OCI-LY1 (cell line): ENCODE measurements around the gene FRS3.

Experiments used
- H2AFZ ChIP-seq: fragments of 200-600 bp; sonication (generic), shearing (Covaris generic); 2 replicates; pipeline ENCODE4 v1.6.0; 2014; ENCODE audit warnings: antibody characterized with exemption, mild to moderate bottlenecking, low read length
- H3F3A ChIP-seq: fragments of 200-600 bp; sonication (generic), shearing (Covaris generic); 2 replicates; pipeline ENCODE4 v1.6.0; 2014; ENCODE audit warnings: mild to moderate bottlenecking, antibody characterized with exemption, low read length, moderate library complexity; ENCODE audit not compliant: insufficient read depth
- H3K27ac ChIP-seq: fragments of 200-600 bp; sonication (generic); 2 replicates; pipeline ENCODE4 v1.5.1; 2014; ENCODE audit warnings: low read length, mixed run types, mild to moderate bottlenecking, low read depth; ENCODE audit not compliant: poor library complexity, severe bottlenecking
- H3K27me3 ChIP-seq: fragments of 200-600 bp; sonication (generic); 2 replicates; pipeline ENCODE4 v1.6.0; 2014; ENCODE audit warnings: antibody characterized with exemption, mild to moderate bottlenecking, low read length, moderate library complexity; ENCODE audit not compliant: insufficient read depth
- H3K36me3 ChIP-seq: fragments of 200-600 bp; sonication (generic); 2 replicates; pipeline ENCODE4 v1.6.1; 2014; ENCODE audit warnings: mild to moderate bottlenecking, antibody characterized with exemption, low read length, moderate library complexity, mixed read lengths; ENCODE audit not compliant: insufficient read depth
- H3K4me1 ChIP-seq: fragments of 200-600 bp; sonication (generic); 2 replicates; pipeline ENCODE4 v1.5.1; 2014; ENCODE audit warnings: mild to moderate bottlenecking, low read length, moderate library complexity; ENCODE audit not compliant: insufficient read depth, severe bottlenecking
- H3K4me2 ChIP-seq: fragments of 200-600 bp; sonication (generic), shearing (Covaris generic); 2 replicates; pipeline ENCODE4 v1.6.1; 2014; ENCODE audit warnings: low read length
- H3K4me3 ChIP-seq: fragments of 200-600 bp; sonication (generic); 2 replicates; pipeline ENCODE4 v1.5.1; 2014; ENCODE audit warnings: low read length, low read depth, mild to moderate bottlenecking, mixed read lengths; ENCODE audit not compliant: poor library complexity, severe bottlenecking
- H3K79me2 ChIP-seq: fragments of 200-600 bp; shearing (Covaris generic); 2 replicates; pipeline ENCODE4 v1.6.1; 2016; ENCODE audit warnings: mixed run types, low read length, mixed read lengths; ENCODE audit not compliant: insufficient read depth
- H3K9ac ChIP-seq: fragments of 200-600 bp; sonication (generic), shearing (Covaris generic); 2 replicates; pipeline ENCODE4 v1.6.1; 2014; ENCODE audit warnings: mild to moderate bottlenecking, low read length, mixed read lengths
- H3K9me2 ChIP-seq: fragments of 200-600 bp; sonication (generic), shearing (Covaris generic); 2 replicates; pipeline ENCODE4 v1.6.1; 2014; ENCODE audit warnings: low read depth, mild to moderate bottlenecking, low read length, mixed read lengths
- H3K9me3 ChIP-seq: fragments of 200-600 bp; shearing (Covaris generic); 2 replicates; pipeline ENCODE4 v1.6.1; 2014; ENCODE audit warnings: low read length, mixed read lengths
- H4K20me1 ChIP-seq: fragments of 200-600 bp; sonication (generic), shearing (Covaris generic); 2 replicates; pipeline ENCODE4 v1.6.0; 2016; ENCODE audit warnings: mild to moderate bottlenecking, low read length; ENCODE audit not compliant: insufficient read depth
- CTCF ChIP-seq: fragments of 200-600 bp; sonication (generic), shearing (Covaris generic); IDR thresholded peaks from 2 replicates; pipeline ENCODE4 v1.5.1; 2017; ENCODE audit warnings: mild to moderate bottlenecking, antibody characterized with exemption, low read length, moderate library complexity, mixed read lengths
- EZH2 ChIP-seq: fragments of 200-600 bp; sonication (generic), shearing (Covaris generic); IDR thresholded peaks from 2 replicates; pipeline ENCODE4 v1.8.0; 2017; ENCODE audit warnings: borderline replicate concordance, mixed run types, mild to moderate bottlenecking, antibody characterized with exemption, low read length, moderate library complexity, mixed read lengths

Gene FRS3

GRCh38 chr6:41722969-41723529 lies 56.7 kb downstream of the FRS3 start:
- Histone ChIP-seq H3K27me3 (no peaks in the 10 kb centered on the region), H3K4me1 (peaks cover 30% of the 10 kb centered on the region), H3K4me2 (no peak overlapping the region; the same call in 1 of the 2 replicates), H3K36me3 (no peaks in the 10 kb centered on the region), H3K79me2 (no peaks in the 10 kb centered on the region), H3K4me3 (no peak overlapping the region), H2AFZ (no peak overlapping the region), H3K27ac (peak overlapping the region; percentile 86), H3F3A (no peaks in the 10 kb centered on the region), H3K9ac (no peak overlapping the region), H3K9me3 (no peaks in the 10 kb centered on the region), H3K9me2 (no peaks in the 10 kb centered on the region), H4K20me1 (no peaks in the 10 kb centered on the region)
- no peak for TF ChIP-seq CTCF
- TF ChIP-seq EZH2: no peak

- Histone ChIP-seq H3K9me3 (no peaks in the 10 kb centered on the region), H3K4me3 (no peak overlapping the region), H3K27me3 (no peaks in the 10 kb centered on the region), H3K79me2 (no peaks in the 10 kb centered on the region), H3K9ac (no peak overlapping the region), H3K27ac (no peak overlapping the region), H3K36me3 (no peaks in the 10 kb centered on the region), H3F3A (no peaks in the 10 kb centered on the region), H3K4me2 (no peak overlapping the region), H2AFZ (no peak overlapping the region), H3K9me2 (no peaks in the 10 kb centered on the region), H4K20me1 (no peaks in the 10 kb centered on the region), H3K4me1 (peaks cover 46% of the 10 kb centered on the region)
- TF ChIP-seq EZH2: no peak
Measured at GRCh38 chr6:41721414-41721813, 58.3 kb downstream of the FRS3 start.

GRCh38 chr6:41720783-41721182 lies 58.9 kb downstream of the FRS3 start:
- no peaks in the 10 kb centered on the region for H4K20me1 ChIP-seq
- H3K9me2 ChIP-seq: no peaks in the 10 kb centered on the region
- no peak overlapping the region for H3K4me3 ChIP-seq
- no peak overlapping the region for H3K27ac ChIP-seq
- no peak overlapping the region for H2AFZ ChIP-seq
- H3K9ac ChIP-seq: no peak overlapping the region
- peaks cover 52% of the 10 kb centered on the region for H3K4me1 ChIP-seq
- TF ChIP-seq EZH2 (no peak), CTCF (no peak)
- no peak overlapping the region for H3K4me2 ChIP-seq
- no peaks in the 10 kb centered on the region for H3F3A ChIP-seq
- H3K79me2 ChIP-seq: no peaks in the 10 kb centered on the region
- no peaks in the 10 kb centered on the region for H3K36me3 ChIP-seq
- no peaks in the 10 kb centered on the region for H3K27me3 ChIP-seq
- H3K9me3 ChIP-seq: no peaks in the 10 kb centered on the region

GRCh38 chr6:41720262-41720620 lies 59.5 kb downstream of the FRS3 start:
- TF ChIP-seq CTCF (no peak), EZH2 (no peak)
- peaks cover 47% of the 10 kb centered on the region for H3K4me1 ChIP-seq

More at GRCh38 chr6:41720262-41720620, 59.5 kb downstream of the FRS3 start:
- no peak overlapping the region for H2AFZ ChIP-seq
- no peaks in the 10 kb centered on the region for H3K27me3 ChIP-seq
- H3K79me2 ChIP-seq: no peaks in the 10 kb centered on the region
- no peaks in the 10 kb centered on the region for H3K9me2 ChIP-seq
- no peaks in the 10 kb centered on the region for H3F3A ChIP-seq
- no peaks in the 10 kb centered on the region for H3K9me3 ChIP-seq
- H3K36me3 ChIP-seq: no peaks in the 10 kb centered on the region
- H3K4me2 ChIP-seq: no peak overlapping the region
- H3K27ac ChIP-seq: no peak overlapping the region
- H4K20me1 ChIP-seq: no peaks in the 10 kb centered on the region
- no peak overlapping the region for H3K4me3 ChIP-seq
- no peak overlapping the region for H3K9ac ChIP-seq
